ENCODE results near the gene EPHA3. TPM values are rescaled to one million over a fixed set of nuclear protein-coding genes. Genes with fewer than 3 reads are reported as not detected.

EPHA3 gene
- total RNA-seq, 1 donor = 10.9 TPM

DNA sequence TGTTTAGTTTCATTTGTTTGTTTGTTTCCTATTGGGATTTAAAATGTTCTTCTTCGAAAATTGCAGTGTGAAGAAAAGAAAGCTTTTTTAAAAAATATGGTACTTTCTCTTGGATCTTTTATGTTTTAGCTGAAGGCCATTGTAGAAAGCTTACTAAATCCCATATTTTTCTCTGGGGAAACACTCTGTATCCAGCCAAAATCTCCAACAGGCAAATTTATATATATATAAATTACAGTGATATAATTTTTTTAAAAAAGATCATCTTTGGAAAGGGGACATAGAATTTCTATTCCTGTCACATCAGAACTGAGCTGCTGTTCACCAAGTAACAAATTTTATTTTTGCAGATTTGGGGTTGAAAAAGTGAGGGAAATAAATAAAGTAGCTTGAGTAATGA lies 19.6 kb upstream of the EPHA3 start:
- Histone ChIP-seq H3K79me2 (ENCODE audit: insufficient read depth, low read length) (no peaks in the 10 kb centered on the region), H3K4me3 (ENCODE audit: insufficient read depth, low read length) (no peak overlapping the region), H3K27me3 (ENCODE audit: insufficient read depth, low read length) (no peaks in the 10 kb centered on the region), H3K9me3 (ENCODE audit: low read depth, low read length) (no peaks in the 10 kb centered on the region), H3K4me1 (ENCODE audit: insufficient read depth, low read length) (no peaks in the 10 kb centered on the region), H3K27ac (ENCODE audit: low read depth, low read length) (no peak overlapping the region), H3K4me2 (ENCODE audit: insufficient read depth, low read length) (no peak overlapping the region), H4K20me1 (ENCODE audit: insufficient read depth, low read length) (no peaks in the 10 kb centered on the region), H3K36me3 (ENCODE audit: insufficient read depth, low read length) (no peaks in the 10 kb centered on the region), H2AFZ (ENCODE audit: low read length) (peak overlapping the region; percentile 47)
- DNase-seq (ENCODE audit: insufficient read length, low spot score, missing footprints) = no peak
- TF ChIP-seq, protein P1, sequence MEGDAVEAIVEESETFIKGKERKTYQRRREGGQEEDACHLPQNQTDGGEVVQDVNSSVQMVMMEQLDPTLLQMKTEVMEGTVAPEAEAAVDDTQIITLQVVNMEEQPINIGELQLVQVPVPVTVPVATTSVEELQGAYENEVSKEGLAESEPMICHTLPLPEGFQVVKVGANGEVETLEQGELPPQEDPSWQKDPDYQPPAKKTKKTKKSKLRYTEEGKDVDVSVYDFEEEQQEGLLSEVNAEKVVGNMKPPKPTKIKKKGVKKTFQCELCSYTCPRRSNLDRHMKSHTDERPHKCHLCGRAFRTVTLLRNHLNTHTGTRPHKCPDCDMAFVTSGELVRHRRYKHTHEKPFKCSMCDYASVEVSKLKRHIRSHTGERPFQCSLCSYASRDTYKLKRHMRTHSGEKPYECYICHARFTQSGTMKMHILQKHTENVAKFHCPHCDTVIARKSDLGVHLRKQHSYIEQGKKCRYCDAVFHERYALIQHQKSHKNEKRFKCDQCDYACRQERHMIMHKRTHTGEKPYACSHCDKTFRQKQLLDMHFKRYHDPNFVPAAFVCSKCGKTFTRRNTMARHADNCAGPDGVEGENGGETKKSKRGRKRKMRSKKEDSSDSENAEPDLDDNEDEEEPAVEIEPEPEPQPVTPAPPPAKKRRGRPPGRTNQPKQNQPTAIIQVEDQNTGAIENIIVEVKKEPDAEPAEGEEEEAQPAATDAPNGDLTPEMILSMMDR (IDR thresholded peaks at IDR 0.05; ENCODE audit: extremely low read depth, low read depth, low read length) = no peak

DNA sequence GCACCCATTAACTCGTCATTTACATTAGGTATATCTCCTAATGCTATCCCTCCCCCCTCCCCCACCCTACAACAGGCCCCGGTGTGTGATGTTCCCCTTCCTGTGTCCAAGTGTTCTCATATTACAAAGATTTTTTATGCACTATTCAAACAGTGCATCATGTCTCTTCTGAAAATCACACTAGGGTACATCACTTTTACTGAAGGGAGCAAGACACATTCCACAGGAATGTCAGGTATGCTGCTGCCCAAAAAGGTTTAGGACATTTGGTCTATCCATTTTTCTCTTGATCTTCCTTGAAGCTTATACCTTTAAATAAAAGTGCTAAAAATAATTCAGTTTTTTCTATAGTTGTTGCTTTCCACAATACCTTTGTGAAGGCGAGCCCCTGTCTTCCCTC lies 9.2 kb upstream of the EPHA3 start:
- no peak overlapping the region for H3K4me3 ChIP-seq (ENCODE audit: insufficient read depth, low read length)
- H2AFZ ChIP-seq (ENCODE audit: low read length) = no peak overlapping the region
- no peak overlapping the region for H3K4me2 ChIP-seq (ENCODE audit: insufficient read depth, low read length)
- TF ChIP-seq, protein P1 (IDR thresholded peaks at IDR 0.05; ENCODE audit: extremely low read depth, low read depth, low read length) = no peak
- H3K27ac ChIP-seq (ENCODE audit: low read depth, low read length) = no peak overlapping the region
- no peaks in the 10 kb centered on the region for H4K20me1 ChIP-seq (ENCODE audit: insufficient read depth, low read length)
- no peaks in the 10 kb centered on the region for H3K9me3 ChIP-seq (ENCODE audit: low read depth, low read length)
- no peaks in the 10 kb centered on the region for H3K36me3 ChIP-seq (ENCODE audit: insufficient read depth, low read length)
- H3K27me3 ChIP-seq (ENCODE audit: insufficient read depth, low read length) = no peaks in the 10 kb centered on the region
- no peaks in the 10 kb centered on the region for H3K79me2 ChIP-seq (ENCODE audit: insufficient read depth, low read length)
- H3K4me1 ChIP-seq (ENCODE audit: insufficient read depth, low read length) = peaks cover 3% of the 10 kb centered on the region
- no peak for DNase-seq (ENCODE audit: insufficient read length, low spot score, missing footprints)

DNA sequence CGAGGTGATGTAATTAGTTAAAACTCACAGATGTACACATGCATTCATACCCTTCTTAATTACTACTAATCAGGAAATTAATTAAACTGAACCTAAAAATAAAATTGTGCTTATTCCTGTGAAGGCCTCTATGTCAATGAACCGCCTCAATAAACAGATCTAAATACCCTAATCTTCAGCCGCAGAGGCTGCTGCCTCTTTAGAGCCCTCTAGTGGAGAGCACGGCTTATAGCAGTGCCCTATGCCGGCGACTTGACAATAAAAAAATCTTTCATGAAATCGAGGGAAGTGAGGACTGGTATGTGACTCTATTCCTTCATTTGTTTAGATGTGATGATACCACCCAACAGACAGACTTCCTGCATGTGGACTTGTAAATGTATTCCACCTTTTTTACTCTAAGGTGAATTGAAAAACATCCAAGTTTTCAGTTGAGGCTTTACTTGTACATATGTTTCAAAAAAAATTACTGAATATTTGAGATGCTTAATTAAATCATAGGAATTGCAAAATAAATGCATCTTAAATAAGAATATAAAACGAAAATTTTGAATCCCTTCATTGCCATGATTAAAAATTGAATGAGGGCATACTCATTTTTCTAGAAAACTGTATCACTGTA lies 8.3 kb upstream of the EPHA3 start:
- no peak overlapping the region for H3K4me2 ChIP-seq (ENCODE audit: insufficient read depth, low read length)
- H3K4me1 ChIP-seq (ENCODE audit: insufficient read depth, low read length) = peaks cover 3% of the 10 kb centered on the region
- H3K27ac ChIP-seq (ENCODE audit: low read depth, low read length) = no peak overlapping the region
- H3K9me3 ChIP-seq (ENCODE audit: low read depth, low read length) = no peaks in the 10 kb centered on the region
- H4K20me1 ChIP-seq (ENCODE audit: insufficient read depth, low read length) = no peaks in the 10 kb centered on the region
- DNase-seq (ENCODE audit: insufficient read length, low spot score, missing footprints) = no peak
- H3K36me3 ChIP-seq (ENCODE audit: insufficient read depth, low read length) = no peaks in the 10 kb centered on the region
- TF ChIP-seq, protein P1 (IDR thresholded peaks at IDR 0.05; ENCODE audit: extremely low read depth, low read depth, low read length) = peak; percentile 99
- no peaks in the 10 kb centered on the region for H3K27me3 ChIP-seq (ENCODE audit: insufficient read depth, low read length)
- no peaks in the 10 kb centered on the region for H3K79me2 ChIP-seq (ENCODE audit: insufficient read depth, low read length)
- no peak overlapping the region for H3K4me3 ChIP-seq (ENCODE audit: insufficient read depth, low read length)
- peak overlapping the region; percentile 79 for H2AFZ ChIP-seq (ENCODE audit: low read length)

DNA sequence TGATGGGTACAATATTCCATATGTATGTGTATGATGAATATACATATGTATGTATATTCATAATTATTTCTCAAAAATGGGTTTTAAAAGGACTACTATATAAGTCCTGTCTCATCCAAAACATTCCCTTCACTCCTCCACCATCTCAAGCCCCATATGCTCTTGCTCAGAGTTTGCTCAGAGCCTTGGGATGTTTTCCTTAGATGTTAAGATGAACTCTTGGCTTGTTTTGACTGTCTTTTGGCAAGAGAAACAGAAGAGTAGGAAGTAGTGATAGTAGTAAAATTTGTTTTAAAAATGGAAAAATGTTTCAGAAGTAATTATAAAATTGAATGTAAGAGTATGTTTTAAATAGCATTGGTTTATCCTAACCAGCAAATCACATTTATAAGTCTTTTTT lies 6.2 kb upstream of the EPHA3 start:
- TF ChIP-seq, protein P1 (IDR thresholded peaks at IDR 0.05; ENCODE audit: extremely low read depth, low read depth, low read length) = no peak
- H3K36me3 ChIP-seq (ENCODE audit: insufficient read depth, low read length) = no peaks in the 10 kb centered on the region
- no peaks in the 10 kb centered on the region for H3K9me3 ChIP-seq (ENCODE audit: low read depth, low read length)
- no peak overlapping the region for H2AFZ ChIP-seq (ENCODE audit: low read length)
- no peak overlapping the region for H3K4me3 ChIP-seq (ENCODE audit: insufficient read depth, low read length)
- no peak for DNase-seq (ENCODE audit: insufficient read length, low spot score, missing footprints)
- H3K79me2 ChIP-seq (ENCODE audit: insufficient read depth, low read length) = no peaks in the 10 kb centered on the region
- peaks cover 8% of the 10 kb centered on the region for H3K4me1 ChIP-seq (ENCODE audit: insufficient read depth, low read length)
- H4K20me1 ChIP-seq (ENCODE audit: insufficient read depth, low read length) = no peaks in the 10 kb centered on the region
- H3K27me3 ChIP-seq (ENCODE audit: insufficient read depth, low read length) = no peaks in the 10 kb centered on the region
- H3K27ac ChIP-seq (ENCODE audit: low read depth, low read length) = no peak overlapping the region
- no peak overlapping the region for H3K4me2 ChIP-seq (ENCODE audit: insufficient read depth, low read length)

All from osteoblast (primary cell).